OCI-LY1 (cell line): ENCODE measurements around the gene RIPK3.

Source experiments
- H2AFZ ChIP-seq: fragments of 200-600 bp; sonication (generic), shearing (Covaris generic); 2 replicates; pipeline ENCODE4 v1.6.0; 2014; ENCODE audit warnings: antibody characterized with exemption, mild to moderate bottlenecking, low read length
- H3F3A ChIP-seq: fragments of 200-600 bp; sonication (generic), shearing (Covaris generic); 2 replicates; pipeline ENCODE4 v1.6.0; 2014; ENCODE audit warnings: mild to moderate bottlenecking, antibody characterized with exemption, low read length, moderate library complexity; ENCODE audit not compliant: insufficient read depth
- H3K27ac ChIP-seq: fragments of 200-600 bp; sonication (generic); 2 replicates; pipeline ENCODE4 v1.5.1; 2014; ENCODE audit warnings: low read length, mixed run types, mild to moderate bottlenecking, low read depth; ENCODE audit not compliant: poor library complexity, severe bottlenecking
- H3K27me3 ChIP-seq: fragments of 200-600 bp; sonication (generic); 2 replicates; pipeline ENCODE4 v1.6.0; 2014; ENCODE audit warnings: antibody characterized with exemption, mild to moderate bottlenecking, low read length, moderate library complexity; ENCODE audit not compliant: insufficient read depth
- H3K36me3 ChIP-seq: fragments of 200-600 bp; sonication (generic); 2 replicates; pipeline ENCODE4 v1.6.1; 2014; ENCODE audit warnings: mild to moderate bottlenecking, antibody characterized with exemption, low read length, moderate library complexity, mixed read lengths; ENCODE audit not compliant: insufficient read depth
- H3K4me1 ChIP-seq: fragments of 200-600 bp; sonication (generic); 2 replicates; pipeline ENCODE4 v1.5.1; 2014; ENCODE audit warnings: mild to moderate bottlenecking, low read length, moderate library complexity; ENCODE audit not compliant: insufficient read depth, severe bottlenecking
- H3K4me2 ChIP-seq: fragments of 200-600 bp; sonication (generic), shearing (Covaris generic); 2 replicates; pipeline ENCODE4 v1.6.1; 2014; ENCODE audit warnings: low read length
- H3K4me3 ChIP-seq: fragments of 200-600 bp; sonication (generic); 2 replicates; pipeline ENCODE4 v1.5.1; 2014; ENCODE audit warnings: low read length, low read depth, mild to moderate bottlenecking, mixed read lengths; ENCODE audit not compliant: poor library complexity, severe bottlenecking
- H3K79me2 ChIP-seq: fragments of 200-600 bp; shearing (Covaris generic); 2 replicates; pipeline ENCODE4 v1.6.1; 2016; ENCODE audit warnings: mixed run types, low read length, mixed read lengths; ENCODE audit not compliant: insufficient read depth
- H3K9ac ChIP-seq: fragments of 200-600 bp; sonication (generic), shearing (Covaris generic); 2 replicates; pipeline ENCODE4 v1.6.1; 2014; ENCODE audit warnings: mild to moderate bottlenecking, low read length, mixed read lengths
- H3K9me2 ChIP-seq: fragments of 200-600 bp; sonication (generic), shearing (Covaris generic); 2 replicates; pipeline ENCODE4 v1.6.1; 2014; ENCODE audit warnings: low read depth, mild to moderate bottlenecking, low read length, mixed read lengths
- H3K9me3 ChIP-seq: fragments of 200-600 bp; shearing (Covaris generic); 2 replicates; pipeline ENCODE4 v1.6.1; 2014; ENCODE audit warnings: low read length, mixed read lengths
- H4K20me1 ChIP-seq: fragments of 200-600 bp; sonication (generic), shearing (Covaris generic); 2 replicates; pipeline ENCODE4 v1.6.0; 2016; ENCODE audit warnings: mild to moderate bottlenecking, low read length; ENCODE audit not compliant: insufficient read depth
- EZH2 ChIP-seq: fragments of 200-600 bp; sonication (generic), shearing (Covaris generic); IDR thresholded peaks from 2 replicates; pipeline ENCODE4 v1.8.0; 2017; ENCODE audit warnings: borderline replicate concordance, mixed run types, mild to moderate bottlenecking, antibody characterized with exemption, low read length, moderate library complexity, mixed read lengths
- TF ChIP-seq, protein P1 (sequence below): fragments of 200-600 bp; sonication (generic), shearing (Covaris generic); IDR thresholded peaks from 2 replicates; pipeline ENCODE4 v1.5.1; 2017; ENCODE audit warnings: mild to moderate bottlenecking, antibody characterized with exemption, low read length, moderate library complexity, mixed read lengths

The RIPK3 gene

GRCh38 chr14:24317141-24317928 is 22.5 kb downstream of the RIPK3 start:
- peaks cover 8% of the 10 kb centered on the region for H3K4me1 ChIP-seq

GRCh38 chr14:24316597-24316950 is 23.2 kb downstream of the RIPK3 start:
- Histone ChIP-seq H3K4me2 (no peak overlapping the region), H3K9me3 (no peaks in the 10 kb centered on the region), H4K20me1 (no peaks in the 10 kb centered on the region), H2AFZ (no peak overlapping the region), H3K4me3 (no peak overlapping the region), H3K9me2 (no peaks in the 10 kb centered on the region), H3K4me1 (peaks cover 12% of the 10 kb centered on the region), H3K9ac (no peak overlapping the region), H3K36me3 (no peaks in the 10 kb centered on the region), H3K79me2 (no peaks in the 10 kb centered on the region), H3K27ac (no peak overlapping the region), H3K27me3 (no peaks in the 10 kb centered on the region; the same call in 1 of the 2 replicates), H3F3A (no peaks in the 10 kb centered on the region)
- TF ChIP-seq EZH2: no peak
- TF ChIP-seq, protein P1, sequence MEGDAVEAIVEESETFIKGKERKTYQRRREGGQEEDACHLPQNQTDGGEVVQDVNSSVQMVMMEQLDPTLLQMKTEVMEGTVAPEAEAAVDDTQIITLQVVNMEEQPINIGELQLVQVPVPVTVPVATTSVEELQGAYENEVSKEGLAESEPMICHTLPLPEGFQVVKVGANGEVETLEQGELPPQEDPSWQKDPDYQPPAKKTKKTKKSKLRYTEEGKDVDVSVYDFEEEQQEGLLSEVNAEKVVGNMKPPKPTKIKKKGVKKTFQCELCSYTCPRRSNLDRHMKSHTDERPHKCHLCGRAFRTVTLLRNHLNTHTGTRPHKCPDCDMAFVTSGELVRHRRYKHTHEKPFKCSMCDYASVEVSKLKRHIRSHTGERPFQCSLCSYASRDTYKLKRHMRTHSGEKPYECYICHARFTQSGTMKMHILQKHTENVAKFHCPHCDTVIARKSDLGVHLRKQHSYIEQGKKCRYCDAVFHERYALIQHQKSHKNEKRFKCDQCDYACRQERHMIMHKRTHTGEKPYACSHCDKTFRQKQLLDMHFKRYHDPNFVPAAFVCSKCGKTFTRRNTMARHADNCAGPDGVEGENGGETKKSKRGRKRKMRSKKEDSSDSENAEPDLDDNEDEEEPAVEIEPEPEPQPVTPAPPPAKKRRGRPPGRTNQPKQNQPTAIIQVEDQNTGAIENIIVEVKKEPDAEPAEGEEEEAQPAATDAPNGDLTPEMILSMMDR: no peak

More at GRCh38 chr14:24317141-24317928, 22.5 kb downstream of the RIPK3 start:
- Histone ChIP-seq H3K9me2 (no peaks in the 10 kb centered on the region), H3K4me2 (no peak overlapping the region), H3K27me3 (no peaks in the 10 kb centered on the region; the same call in 1 of the 2 replicates), H4K20me1 (no peaks in the 10 kb centered on the region), H3K9ac (no peak overlapping the region), H3K79me2 (no peaks in the 10 kb centered on the region), H2AFZ (no peak overlapping the region), H3K36me3 (no peaks in the 10 kb centered on the region), H3K9me3 (no peaks in the 10 kb centered on the region), H3F3A (no peaks in the 10 kb centered on the region), H3K27ac (no peak overlapping the region), H3K4me3 (no peak overlapping the region)
- TF ChIP-seq, protein P1: no peak

DNA sequence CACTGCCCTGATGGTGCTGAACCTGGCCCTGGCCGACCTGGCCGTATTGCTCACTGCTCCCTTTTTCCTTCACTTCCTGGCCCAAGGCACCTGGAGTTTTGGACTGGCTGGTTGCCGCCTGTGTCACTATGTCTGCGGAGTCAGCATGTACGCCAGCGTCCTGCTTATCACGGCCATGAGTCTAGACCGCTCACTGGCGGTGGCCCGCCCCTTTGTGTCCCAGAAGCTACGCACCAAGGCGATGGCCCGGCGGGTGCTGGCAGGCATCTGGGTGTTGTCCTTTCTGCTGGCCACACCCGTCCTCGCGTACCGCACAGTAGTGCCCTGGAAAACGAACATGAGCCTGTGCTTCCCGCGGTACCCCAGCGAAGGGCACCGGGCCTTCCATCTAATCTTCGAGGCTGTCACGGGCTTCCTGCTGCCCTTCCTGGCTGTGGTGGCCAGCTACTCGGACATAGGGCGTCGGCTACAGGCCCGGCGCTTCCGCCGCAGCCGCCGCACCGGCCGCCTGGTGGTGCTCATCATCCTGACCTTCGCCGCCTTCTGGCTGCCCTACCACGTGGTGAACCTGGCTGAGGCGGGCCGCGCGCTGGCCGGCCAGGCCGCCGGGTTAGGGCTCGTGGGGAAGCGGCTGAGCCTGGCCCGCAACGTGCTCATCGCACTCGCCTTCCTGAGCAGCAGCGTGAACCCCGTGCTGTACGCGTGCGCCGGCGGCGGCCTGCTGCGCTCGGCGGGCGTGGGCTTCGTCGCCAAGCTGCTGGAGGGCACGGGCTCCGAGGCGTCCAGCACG is 23.8 kb downstream of the RIPK3 start:
- no peaks in the 10 kb centered on the region for H4K20me1 ChIP-seq
- no peak overlapping the region for H2AFZ ChIP-seq
- H3K4me3 ChIP-seq: no peak overlapping the region
- no peaks in the 10 kb centered on the region for H3K9me3 ChIP-seq
- no peaks in the 10 kb centered on the region for H3F3A ChIP-seq
- TF ChIP-seq, protein P1: no peak
- TF ChIP-seq EZH2: no peak
- no peak overlapping the region for H3K4me2 ChIP-seq
- H3K79me2 ChIP-seq: no peaks in the 10 kb centered on the region
- no peaks in the 10 kb centered on the region for H3K36me3 ChIP-seq
- no peak overlapping the region for H3K27ac ChIP-seq
- H3K9ac ChIP-seq: no peak overlapping the region
- H3K4me1 ChIP-seq: peaks cover 18% of the 10 kb centered on the region
- no peaks in the 10 kb centered on the region for H3K9me2 ChIP-seq
- no peaks in the 10 kb centered on the region; the same call in 1 of the 2 replicates for H3K27me3 ChIP-seq
